ENCODE results near the gene RNF181.
"Not testable (repeated sequence)": the region's sequence is repeated elsewhere in the genome, so short reads cannot be mapped to it uniquely, and the experiment has no call there.

The RNF181 gene

DNA sequence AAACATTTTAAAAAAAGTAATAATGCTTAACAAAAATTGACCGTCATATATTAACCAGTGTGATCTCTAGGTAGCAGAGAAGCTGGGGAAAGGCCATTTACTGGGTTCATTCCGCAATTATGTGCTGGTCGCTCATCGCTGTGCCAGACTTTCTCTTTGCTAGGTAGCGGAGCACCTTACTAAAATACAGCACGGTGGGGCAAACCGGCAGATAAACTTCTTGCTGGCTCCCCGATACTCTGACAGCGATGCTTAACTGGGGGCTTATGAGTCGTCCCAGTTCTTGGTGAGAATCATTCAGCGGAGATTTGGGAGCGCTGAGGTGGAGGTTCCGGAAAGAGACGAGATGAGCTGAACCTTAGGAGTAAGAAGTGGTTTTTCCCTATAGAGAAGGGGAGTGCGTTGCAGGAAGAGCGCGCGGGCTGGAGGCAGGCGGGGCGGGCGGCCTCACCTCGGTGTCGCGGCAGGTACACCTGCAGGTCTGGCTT, 15.7 kb downstream of the RNF181 start:
- TF ChIP-seq, protein P1, sequence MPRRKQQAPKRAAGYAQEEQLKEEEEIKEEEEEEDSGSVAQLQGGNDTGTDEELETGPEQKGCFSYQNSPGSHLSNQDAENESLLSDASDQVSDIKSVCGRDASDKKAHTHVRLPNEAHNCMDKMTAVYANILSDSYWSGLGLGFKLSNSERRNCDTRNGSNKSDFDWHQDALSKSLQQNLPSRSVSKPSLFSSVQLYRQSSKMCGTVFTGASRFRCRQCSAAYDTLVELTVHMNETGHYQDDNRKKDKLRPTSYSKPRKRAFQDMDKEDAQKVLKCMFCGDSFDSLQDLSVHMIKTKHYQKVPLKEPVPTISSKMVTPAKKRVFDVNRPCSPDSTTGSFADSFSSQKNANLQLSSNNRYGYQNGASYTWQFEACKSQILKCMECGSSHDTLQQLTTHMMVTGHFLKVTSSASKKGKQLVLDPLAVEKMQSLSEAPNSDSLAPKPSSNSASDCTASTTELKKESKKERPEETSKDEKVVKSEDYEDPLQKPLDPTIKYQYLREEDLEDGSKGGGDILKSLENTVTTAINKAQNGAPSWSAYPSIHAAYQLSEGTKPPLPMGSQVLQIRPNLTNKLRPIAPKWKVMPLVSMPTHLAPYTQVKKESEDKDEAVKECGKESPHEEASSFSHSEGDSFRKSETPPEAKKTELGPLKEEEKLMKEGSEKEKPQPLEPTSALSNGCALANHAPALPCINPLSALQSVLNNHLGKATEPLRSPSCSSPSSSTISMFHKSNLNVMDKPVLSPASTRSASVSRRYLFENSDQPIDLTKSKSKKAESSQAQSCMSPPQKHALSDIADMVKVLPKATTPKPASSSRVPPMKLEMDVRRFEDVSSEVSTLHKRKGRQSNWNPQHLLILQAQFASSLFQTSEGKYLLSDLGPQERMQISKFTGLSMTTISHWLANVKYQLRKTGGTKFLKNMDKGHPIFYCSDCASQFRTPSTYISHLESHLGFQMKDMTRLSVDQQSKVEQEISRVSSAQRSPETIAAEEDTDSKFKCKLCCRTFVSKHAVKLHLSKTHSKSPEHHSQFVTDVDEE (CRISPR knock-in tag; IDR thresholded peaks at IDR 0.05): no peak
- no peak for TF ChIP-seq CSDC2 (CRISPR knock-in tag; IDR thresholded peaks at IDR 0.05)
- ATAC-seq: peak; percentile 31

DNA sequence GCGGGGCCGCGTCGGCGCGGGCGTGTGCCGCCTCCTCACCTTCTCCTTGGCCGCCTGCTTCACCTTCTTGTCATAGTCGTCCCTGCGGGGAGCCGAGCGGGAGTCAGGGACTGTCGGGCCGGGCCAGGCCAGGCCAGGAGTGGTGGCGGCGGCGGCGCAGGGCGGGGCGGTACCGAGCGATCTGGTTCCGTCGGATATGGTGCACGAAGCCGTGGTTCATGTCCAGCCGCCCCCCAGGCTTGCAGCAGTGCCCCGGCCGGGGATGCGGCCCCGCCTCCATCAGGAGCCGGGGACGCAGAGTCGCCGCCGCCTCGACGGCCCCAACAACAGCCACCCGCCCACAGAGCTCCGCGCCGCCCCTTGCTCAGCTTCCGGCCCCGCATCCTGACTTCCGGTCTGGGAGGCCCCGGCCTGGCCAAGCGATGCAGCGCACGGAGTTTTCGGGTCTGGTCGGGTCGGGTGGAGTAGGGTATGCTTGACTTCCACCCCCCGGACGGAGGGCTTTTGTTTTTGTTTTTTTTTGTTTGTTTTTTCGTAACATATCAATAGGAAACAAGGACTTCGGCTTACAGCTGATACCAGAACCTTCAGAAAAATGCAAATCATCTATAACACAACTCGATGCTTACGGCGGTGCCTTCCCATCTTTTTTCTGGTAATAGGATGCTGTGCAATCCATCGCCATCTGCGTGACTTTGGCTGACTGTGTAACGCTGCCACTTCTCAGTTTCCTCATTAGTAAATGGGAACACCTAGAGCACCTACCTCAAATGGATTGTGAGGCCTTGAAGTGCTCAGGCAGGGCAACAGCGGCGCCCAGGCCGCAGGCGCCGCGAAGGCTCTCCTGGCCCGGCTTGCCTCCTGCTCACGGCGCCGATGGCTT, 16.4 kb downstream of the RNF181 start, which contains the start of gene C2orf68:
TSS of gene C2orf68 (minus strand) at position 362 of the 883 bp plus-strand sequence. CDS start at position 280, 82 bp downstream.
- TF ChIP-seq, protein P2, sequence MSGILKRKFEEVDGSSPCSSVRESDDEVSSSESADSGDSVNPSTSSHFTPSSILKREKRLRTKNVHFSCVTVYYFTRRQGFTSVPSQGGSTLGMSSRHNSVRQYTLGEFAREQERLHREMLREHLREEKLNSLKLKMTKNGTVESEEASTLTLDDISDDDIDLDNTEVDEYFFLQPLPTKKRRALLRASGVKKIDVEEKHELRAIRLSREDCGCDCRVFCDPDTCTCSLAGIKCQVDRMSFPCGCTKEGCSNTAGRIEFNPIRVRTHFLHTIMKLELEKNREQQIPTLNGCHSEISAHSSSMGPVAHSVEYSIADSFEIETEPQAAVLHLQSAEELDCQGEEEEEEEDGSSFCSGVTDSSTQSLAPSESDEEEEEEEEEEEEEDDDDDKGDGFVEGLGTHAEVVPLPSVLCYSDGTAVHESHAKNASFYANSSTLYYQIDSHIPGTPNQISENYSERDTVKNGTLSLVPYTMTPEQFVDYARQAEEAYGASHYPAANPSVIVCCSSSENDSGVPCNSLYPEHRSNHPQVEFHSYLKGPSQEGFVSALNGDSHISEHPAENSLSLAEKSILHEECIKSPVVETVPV (CRISPR knock-in tag; IDR thresholded peaks at IDR 0.05): no peak
- TF ChIP-seq CSDC2 (CRISPR knock-in tag; IDR thresholded peaks at IDR 0.05): 0 out of 2 replicates have a peak, but pooled peaks have one; percentile 6
- peak; percentile 87 for ATAC-seq

DNA sequence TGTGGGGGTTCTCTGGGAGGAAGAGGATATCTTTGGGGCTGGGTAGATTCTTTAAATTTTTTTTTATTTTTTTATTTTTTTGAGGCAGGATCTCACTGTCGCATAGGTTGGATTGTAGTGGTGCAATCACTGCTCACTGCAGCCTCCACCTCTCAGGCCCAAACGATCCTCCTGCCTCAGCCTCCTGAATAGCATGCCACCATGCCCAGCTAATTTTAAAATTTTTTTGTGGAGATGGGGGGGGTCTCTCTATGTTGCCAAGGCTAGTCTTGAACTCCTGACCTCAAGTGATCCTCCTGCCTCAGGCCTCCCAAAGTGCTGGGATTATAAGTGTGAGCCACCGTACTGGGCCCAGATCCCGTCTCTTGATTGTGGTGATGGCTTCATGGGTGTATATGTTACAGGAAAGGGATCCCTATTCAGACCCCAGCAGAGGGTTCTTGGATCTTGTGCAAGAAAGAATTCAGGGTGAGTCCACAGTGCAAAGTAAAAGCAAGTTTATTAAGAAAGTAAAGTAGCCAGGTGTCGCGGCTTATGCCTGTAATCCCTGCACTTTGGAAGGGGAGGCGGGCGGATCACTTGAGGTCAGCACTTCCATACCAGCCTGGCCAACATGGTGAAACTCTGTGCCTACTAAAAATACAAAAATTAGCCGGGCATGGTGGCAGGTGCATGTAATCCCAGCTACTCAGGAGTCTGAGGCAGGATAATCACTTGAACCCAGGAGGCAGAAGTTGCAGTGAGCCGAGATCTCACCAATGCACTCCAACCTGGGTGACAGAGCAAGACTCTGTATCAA, 18.4 kb downstream of the RNF181 start:
- TF ChIP-seq, protein P1 (CRISPR knock-in tag; IDR thresholded peaks at IDR 0.05): no peak
- TF ChIP-seq PPARA (CRISPR knock-in tag; IDR thresholded peaks at IDR 0.05; ENCODE audit: borderline replicate concordance) (no peak), ZC3H10 (CRISPR knock-in tag; IDR thresholded peaks at IDR 0.05) (no peak), ZNF70 (CRISPR knock-in tag; IDR thresholded peaks at IDR 0.05) (no peak), TOX (CRISPR knock-in tag; IDR thresholded peaks at IDR 0.05; ENCODE audit: borderline replicate concordance) (no peak), ZFP30 (CRISPR knock-in tag; IDR thresholded peaks at IDR 0.05) (no peak), OSR1 (CRISPR knock-in tag; IDR thresholded peaks at IDR 0.05) (no peak)
- no peak for ATAC-seq

DNA sequence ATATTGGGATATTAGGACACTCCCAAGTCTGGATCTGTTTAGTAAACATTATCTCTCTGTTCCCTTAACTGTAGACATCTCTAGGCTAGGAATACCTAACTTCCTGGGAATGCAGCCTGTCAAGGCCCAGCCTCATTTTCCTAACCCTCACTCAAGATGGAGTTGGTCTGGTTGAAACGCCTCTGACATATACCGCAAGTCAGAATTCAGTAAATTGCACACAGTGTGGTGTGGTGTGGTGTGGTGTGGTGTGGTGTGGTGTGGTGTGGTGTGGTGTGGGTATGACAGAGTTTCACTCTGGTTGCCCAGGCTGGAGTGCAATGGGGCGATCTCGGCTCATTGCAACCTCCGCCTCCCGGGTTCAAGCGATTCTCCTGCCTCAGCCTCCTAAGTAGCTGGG, 19.2 kb downstream of the RNF181 start:
- ATAC-seq: not testable (repeated sequence)

DNA sequence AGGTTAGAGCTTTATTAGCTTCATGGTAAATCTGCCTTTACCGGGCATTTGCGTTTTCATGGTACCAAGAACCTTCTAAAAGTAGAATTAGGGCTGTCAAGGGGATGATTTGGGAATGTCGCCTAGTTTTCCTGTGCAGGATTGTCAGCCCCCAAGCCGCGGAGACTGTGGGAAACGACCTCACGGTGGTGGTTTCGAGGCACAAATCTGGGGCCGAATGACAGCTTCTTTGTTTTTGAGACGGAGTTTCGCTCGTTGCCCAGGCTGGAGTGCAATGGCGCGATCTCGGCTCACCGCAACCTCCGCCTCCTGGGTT, 19.8 kb downstream of the RNF181 start:
- ATAC-seq: no peak
- TF ChIP-seq ZFP3 (CRISPR knock-in tag; IDR thresholded peaks at IDR 0.05) (no peak), TCF4 (CRISPR knock-in tag; IDR thresholded peaks at IDR 0.05; ENCODE audit: borderline replicate concordance) (no peak), ESRRG (CRISPR knock-in tag; IDR thresholded peaks at IDR 0.05) (no peak), ZNF565 (CRISPR knock-in tag; conservative IDR thresholded peaks at IDR 0.05; ENCODE audit: low read depth) (no peak), ZNF8 (CRISPR knock-in tag; IDR thresholded peaks at IDR 0.05) (no peak), OSR1 (CRISPR knock-in tag; IDR thresholded peaks at IDR 0.05) (no peak), SNAI2 (CRISPR knock-in tag; IDR thresholded peaks at IDR 0.05) (no peak), ZNF70 (CRISPR knock-in tag; IDR thresholded peaks at IDR 0.05) (no peak), ARNTL (CRISPR knock-in tag; IDR thresholded peaks at IDR 0.05; ENCODE audit: borderline replicate concordance, low read depth) (no peak)
- TF ChIP-seq, protein P1 (CRISPR knock-in tag; IDR thresholded peaks at IDR 0.05): no peak
- TF ChIP-seq, protein P3, sequence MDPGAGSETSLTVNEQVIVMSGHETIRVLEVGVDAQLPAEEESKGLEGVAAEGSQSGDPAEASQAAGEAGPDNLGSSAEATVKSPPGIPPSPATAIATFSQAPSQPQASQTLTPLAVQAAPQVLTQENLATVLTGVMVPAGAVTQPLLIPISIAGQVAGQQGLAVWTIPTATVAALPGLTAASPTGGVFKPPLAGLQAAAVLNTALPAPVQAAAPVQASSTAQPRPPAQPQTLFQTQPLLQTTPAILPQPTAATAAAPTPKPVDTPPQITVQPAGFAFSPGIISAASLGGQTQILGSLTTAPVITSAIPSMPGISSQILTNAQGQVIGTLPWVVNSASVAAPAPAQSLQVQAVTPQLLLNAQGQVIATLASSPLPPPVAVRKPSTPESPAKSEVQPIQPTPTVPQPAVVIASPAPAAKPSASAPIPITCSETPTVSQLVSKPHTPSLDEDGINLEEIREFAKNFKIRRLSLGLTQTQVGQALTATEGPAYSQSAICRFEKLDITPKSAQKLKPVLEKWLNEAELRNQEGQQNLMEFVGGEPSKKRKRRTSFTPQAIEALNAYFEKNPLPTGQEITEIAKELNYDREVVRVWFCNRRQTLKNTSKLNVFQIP (CRISPR knock-in tag; IDR thresholded peaks at IDR 0.05; ENCODE audit: borderline replicate concordance, low read depth): no peak
- TF ChIP-seq, protein P4, sequence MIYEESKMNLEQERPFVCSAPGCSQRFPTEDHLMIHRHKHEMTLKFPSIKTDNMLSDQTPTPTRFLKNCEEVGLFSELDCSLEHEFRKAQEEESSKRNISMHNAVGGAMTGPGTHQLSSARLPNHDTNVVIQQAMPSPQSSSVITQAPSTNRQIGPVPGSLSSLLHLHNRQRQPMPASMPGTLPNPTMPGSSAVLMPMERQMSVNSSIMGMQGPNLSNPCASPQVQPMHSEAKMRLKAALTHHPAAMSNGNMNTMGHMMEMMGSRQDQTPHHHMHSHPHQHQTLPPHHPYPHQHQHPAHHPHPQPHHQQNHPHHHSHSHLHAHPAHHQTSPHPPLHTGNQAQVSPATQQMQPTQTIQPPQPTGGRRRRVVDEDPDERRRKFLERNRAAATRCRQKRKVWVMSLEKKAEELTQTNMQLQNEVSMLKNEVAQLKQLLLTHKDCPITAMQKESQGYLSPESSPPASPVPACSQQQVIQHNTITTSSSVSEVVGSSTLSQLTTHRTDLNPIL (CRISPR knock-in tag; IDR thresholded peaks at IDR 0.05; ENCODE audit: low read depth): no peak

Data from SK-N-SH treated with all-trans-retinoic acid at 6 μM for 48 hours (cell line).